CD4-positive, alpha-beta T cell (primary cell): Measurements from ENCODE around the gene POU2AF2. TPM values are rescaled to one million over a fixed set of nuclear protein-coding genes. Genes with fewer than 3 reads are reported as not detected.
"Not testable (repeated sequence)": the region's sequence is repeated elsewhere in the genome, so short reads cannot be mapped to it uniquely, and the experiment has no call there.

Source experiments
- ATAC-seq: fragments of 200-7000 bp; cut with Tn5 transposase; one replicate; pipeline ENCODE4 v1.10.0; 2022; ENCODE audit warnings: mild to moderate bottlenecking; ENCODE audit not compliant: poor library complexity
- CTCF ChIA-PET: fragments of 350-600 bp; sonication (Branson Sonifier 250); formaldehyde crosslinking; loops from one replicate; lab custom pipeline; 2021; ENCODE audit warnings: antibody characterized with exemption, inconsistent platforms; lab: Charles Lee
- POLR2A ChIA-PET: fragments of 350-600 bp; sonication (Branson Sonifier 250); formaldehyde crosslinking; loops from one replicate; lab custom pipeline; 2021; ENCODE audit warnings: antibody characterized with exemption, inconsistent platforms; lab: Charles Lee
- DNase-seq, 14 experiments: peaks; one replicate each; pipeline ENCODE4 v3.0.0-alpha.2; 2013 to 2020; ENCODE audit warnings: mixed read lengths in 2 of 14
- H3K27ac ChIP-seq, 2 donors: one replicate each; pipeline versions ENCODE4 v1.5.1 to v1.7.0; 2013; ENCODE audit warnings: low read length in 2 of 2, low read depth in 1 of 2, mild to moderate bottlenecking in 1 of 2
- H3K27me3 ChIP-seq, 2 experiments: 1 replicate in 1 of 2; 2 replicates in 1 of 2; pipeline versions ENCODE4 v1.6.1 to v1.7.0; 2013; ENCODE audit warnings: low read length in 2 of 2, control low read depth in 1 of 2, mild to moderate bottlenecking in 1 of 2, moderate library complexity in 1 of 2; ENCODE audit not compliant: insufficient read depth in 2 of 2, control insufficient read depth in 1 of 2
- H3K36me3 ChIP-seq: one replicate; pipeline ENCODE4 v1.6.1; 2013; ENCODE audit warnings: low read length, control low read depth; ENCODE audit not compliant: insufficient read depth
- H3K4me1 ChIP-seq: one replicate; pipeline ENCODE4 v1.6.1; 2013; ENCODE audit warnings: low read length, control low read depth; ENCODE audit not compliant: insufficient read depth
- H3K4me3 ChIP-seq: one replicate; pipeline ENCODE4 v1.5.1; 2013; ENCODE audit warnings: mild to moderate bottlenecking, low read length, moderate library complexity
- H3K9me3 ChIP-seq, 2 experiments: 1 replicate in 1 of 2; 2 replicates in 1 of 2; pipeline versions ENCODE4 v1.6.1 to v1.7.0; 2013; ENCODE audit warnings: low read length in 2 of 2, mild to moderate bottlenecking in 2 of 2, control low read depth in 1 of 2, moderate library complexity in 1 of 2; ENCODE audit not compliant: control insufficient read depth in 1 of 2, insufficient read depth in 1 of 2
- H3K27ac Mint-ChIP-seq: one replicate; pipeline ENCODE4 v1.8.0; 2020; ENCODE audit warnings: mixed read lengths
- H3K27me3 Mint-ChIP-seq: one replicate; pipeline ENCODE4 v1.8.0; 2021; ENCODE audit warnings: mixed read lengths
- H3K36me3 Mint-ChIP-seq: one replicate; pipeline ENCODE4 v1.8.0; 2021; ENCODE audit warnings: low read depth, mixed read lengths
- H3K4me1 Mint-ChIP-seq: one replicate; pipeline ENCODE4 v1.8.0; 2021; ENCODE audit warnings: low read depth, mixed read lengths
- H3K4me3 Mint-ChIP-seq: one replicate; pipeline ENCODE4 v1.8.0; 2020; ENCODE audit warnings: mild to moderate bottlenecking, mixed read lengths
- H3K9me3 Mint-ChIP-seq: one replicate; pipeline ENCODE4 v1.8.0; 2020; ENCODE audit warnings: mixed read lengths
- CTCF ChIP-seq: fragments of 200-600 bp; IDR thresholded peaks from one replicate; pipeline ENCODE4 v1.8.0; 2022; ENCODE audit warnings: antibody characterized with exemption, mild to moderate bottlenecking
- intact Hi-C, 2 experiments: fragments of 100-400 bp; cut with DNase I in 1 of 2; cut with micrococcal nuclease in 1 of 2; formaldehyde crosslinking; loops; one replicate each; pipeline versions ENCODE4 v1.15.1 to v1.9.0; 2023 to 2025; cut with DNase I, micrococcal nuclease
- total RNA-seq, 174 experiments: library from RNA in 2 of 174; stranded (reverse) in 2 of 174; gene quantifications; one replicate each; pipeline ENCODE4 v1.2.3 and lab custom pipeline; 2021 to 2026

The POU2AF2 gene
- total RNA-seq, 2 experiments from 2014 or later, result not detected

GRCh38 chr11:111221208-111221607 lies 24.3 kb upstream of the POU2AF2 start:
- no peak for TF ChIP-seq CTCF

GRCh38 chr11:111221936-111222335 lies 23.6 kb upstream of the POU2AF2 start:
- Mint-ChIP-seq H3K4me1 (peaks cover 12% of the 10 kb centered on the region), H3K27me3 (peaks cover 30% of the 10 kb centered on the region)
- ATAC-seq, intact Hi-C loops, CTCF ChIA-PET, H3K4me3 ChIP-seq, DNase-seq, H3K27ac Mint-ChIP-seq, H3K9me3 ChIP-seq, H3K4me3 Mint-ChIP-seq, H3K4me1 ChIP-seq, H3K36me3 ChIP-seq, H3K27ac ChIP-seq, H3K9me3 Mint-ChIP-seq, POLR2A ChIA-PET, H3K36me3 Mint-ChIP-seq, H3K27me3 ChIP-seq: not testable (repeated sequence)

More at GRCh38 chr11:111221208-111221607, 24.3 kb upstream of the POU2AF2 start:
- H3K4me1 ChIP-seq, result peaks cover 6% of the 10 kb centered on the region
- no peak overlapping the region for H3K27ac Mint-ChIP-seq
- ATAC-seq, result no peak
- intact Hi-C loops, result no loop called here
- H3K27me3 Mint-ChIP-seq, result peaks cover 30% of the 10 kb centered on the region
- H3K9me3 ChIP-seq, result no peaks in the 10 kb centered on the region
- DNase-seq, result no peak
- no peaks in the 10 kb centered on the region for H3K36me3 ChIP-seq
- H3K27me3 ChIP-seq, result peaks cover 0 to 3% of the 10 kb centered on the region in 2 experiments
- peaks cover 12% of the 10 kb centered on the region for H3K4me1 Mint-ChIP-seq
- H3K9me3 Mint-ChIP-seq, result no peaks in the 10 kb centered on the region
- no peak overlapping the region for H3K4me3 Mint-ChIP-seq
- ChIA-PET CTCF (no interaction called here), POLR2A (no interaction called here)
- no peak overlapping the region for H3K4me3 ChIP-seq
- H3K27ac ChIP-seq, result no peak overlapping the region
- H3K36me3 Mint-ChIP-seq, result no peaks in the 10 kb centered on the region

GRCh38 chr11:111222821-111223455 lies 22.6 kb upstream of the POU2AF2 start:
- Mint-ChIP-seq H3K27me3 (peaks cover 25% of the 10 kb centered on the region), H3K4me3 (peak overlapping the region; percentile 58), H3K4me1 (peaks cover 12% of the 10 kb centered on the region)
- H3K4me1 ChIP-seq, H3K36me3 Mint-ChIP-seq, CTCF ChIA-PET, H3K9me3 ChIP-seq, H3K36me3 ChIP-seq, ATAC-seq, H3K27ac Mint-ChIP-seq, intact Hi-C loops, H3K9me3 Mint-ChIP-seq, H3K27ac ChIP-seq, H3K27me3 ChIP-seq: not testable (repeated sequence)
- POLR2A ChIA-PET, result interaction anchor here (1.8 kb wide), 1 partner anchor 794 kb away, joined by 4 read pairs; no protein-coding TSS in a partner anchor
- DNase-seq, result peak in 7 of 14 experiments; percentile 6 to 52 (median 19)
- H3K4me3 ChIP-seq, result peak overlapping the region; percentile 34

GRCh38 chr11:111225881-111226280 lies 19.6 kb upstream of the POU2AF2 start:
- CTCF ChIA-PET, result no interaction called here
- DNase-seq (no peak), ATAC-seq (no peak)

More at GRCh38 chr11:111225881-111226280, 19.6 kb upstream of the POU2AF2 start:
- no peak overlapping the region for H3K4me3 ChIP-seq
- Mint-ChIP-seq H3K27ac (no peak overlapping the region), H3K4me3 (no peak overlapping the region), H3K36me3 (no peaks in the 10 kb centered on the region), H3K9me3 (no peaks in the 10 kb centered on the region), H3K4me1 (peaks cover 31% of the 10 kb centered on the region), H3K27me3 (peaks cover 15% of the 10 kb centered on the region)
- H3K27me3 ChIP-seq, result peaks cover 3 to 4% of the 10 kb centered on the region in 2 experiments
- peaks cover 22% of the 10 kb centered on the region for H3K4me1 ChIP-seq
- intact Hi-C loops, result no loop called here
- H3K27ac ChIP-seq, result no peak overlapping the region
- H3K9me3 ChIP-seq, result no peaks in the 10 kb centered on the region
- TF ChIP-seq CTCF, result no peak
- POLR2A ChIA-PET, result no interaction called here
- no peaks in the 10 kb centered on the region for H3K36me3 ChIP-seq
